NCI-H748 (cell line): ENCODE data around the gene TM2D1.
"Not testable (repeated sequence)": the region's sequence is repeated elsewhere in the genome, so short reads cannot be mapped to it uniquely, and the experiment has no call there.

Source experiments
- DNase-seq: peaks from one replicate; lab custom pipeline; 2025; ENCODE audit not compliant: unreplicated experiment; lab: John Stamatoyannopoulos, UW

Gene TM2D1

DNA sequence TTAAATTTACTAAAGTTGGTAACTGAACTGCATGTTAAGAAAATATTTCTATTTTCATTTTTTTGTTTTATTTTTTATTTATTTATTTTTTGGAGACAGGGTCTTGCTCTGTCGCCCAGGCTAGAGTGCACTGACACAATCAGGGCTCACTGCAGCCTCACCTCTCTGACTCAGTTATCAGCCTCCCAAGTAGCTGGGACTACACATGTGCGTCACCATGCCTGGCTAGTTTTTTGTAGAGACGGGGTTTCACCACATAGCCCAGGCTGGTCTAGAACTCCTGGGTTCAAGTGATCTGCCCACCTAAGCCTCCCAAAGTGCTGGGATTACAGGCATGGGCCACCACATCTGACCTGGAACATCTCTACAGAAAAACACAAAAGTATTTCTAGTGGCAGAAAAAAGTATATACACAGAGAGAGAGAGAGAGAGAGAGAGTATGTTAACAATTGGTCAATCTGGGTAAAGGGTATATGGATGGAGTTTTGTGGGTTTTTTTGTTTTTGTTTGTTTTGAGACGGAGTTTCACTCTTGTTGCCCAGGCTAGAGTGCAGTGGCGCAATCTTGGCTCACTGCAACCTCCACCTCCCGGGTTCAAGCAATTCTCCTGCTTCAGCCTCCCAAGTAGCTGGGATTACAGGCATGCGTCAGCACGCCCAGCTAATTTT is 5.8 kb downstream of the TM2D1 start:
- DNase-seq, result not testable (repeated sequence)

DNA sequence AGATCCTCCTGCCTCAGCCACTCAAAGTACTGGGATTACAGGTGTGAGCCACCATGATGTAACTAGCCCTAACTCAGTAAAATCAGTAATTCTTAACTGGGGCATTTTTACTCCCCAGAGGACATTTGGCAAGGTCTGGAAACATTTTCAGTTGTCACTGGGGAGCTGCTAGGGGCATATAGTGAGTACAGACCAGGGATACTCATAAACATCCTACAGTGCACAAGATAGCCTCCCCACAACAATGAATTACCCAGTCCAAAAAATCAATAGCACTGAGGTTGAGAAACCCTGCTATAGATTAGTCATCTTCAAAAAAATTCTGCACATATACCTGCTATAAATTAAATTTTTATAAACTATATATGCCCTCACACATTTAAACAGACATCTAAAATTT is 13.0 kb downstream of the TM2D1 start:
- DNase-seq, result no peak

DNA sequence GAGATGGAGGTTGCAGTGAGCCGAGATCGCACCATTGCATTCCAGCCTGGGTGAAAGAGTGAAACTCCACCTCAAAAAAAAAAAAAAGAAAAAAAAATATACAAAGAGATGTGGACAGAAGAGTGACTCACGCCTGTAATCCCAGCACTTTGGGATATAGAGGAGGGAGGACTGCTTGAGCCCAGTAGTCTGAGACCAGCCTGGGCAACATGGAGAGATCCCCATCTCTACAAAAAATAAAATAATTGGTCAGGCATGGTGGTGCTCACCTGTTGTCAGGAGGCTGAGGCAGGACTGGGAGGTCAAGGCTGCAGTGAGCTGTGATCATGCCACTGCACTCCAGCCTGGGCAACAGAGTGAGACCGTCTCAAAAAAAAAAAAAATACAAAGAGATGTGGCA is 13.7 kb downstream of the TM2D1 start:
- DNase-seq, result not testable (repeated sequence)

DNA sequence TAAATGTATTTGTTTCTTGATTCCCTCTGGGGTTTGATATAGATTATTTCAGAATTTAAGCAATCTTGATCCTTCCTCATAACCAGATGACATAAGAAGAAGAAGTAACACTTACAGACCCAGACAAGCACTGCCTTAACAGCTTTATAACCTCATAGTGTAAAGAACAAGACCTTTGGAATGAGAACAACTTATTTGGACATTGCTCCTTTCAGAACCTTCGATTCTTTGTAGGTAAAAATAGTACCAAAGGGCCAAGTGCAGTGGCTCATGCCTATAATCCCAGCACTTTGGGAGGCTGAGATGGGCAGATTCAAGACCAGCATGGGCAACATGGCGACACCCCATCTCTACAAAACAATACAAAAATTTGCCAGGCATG is 15.0 kb downstream of the TM2D1 start:
- DNase-seq, result no peak

DNA sequence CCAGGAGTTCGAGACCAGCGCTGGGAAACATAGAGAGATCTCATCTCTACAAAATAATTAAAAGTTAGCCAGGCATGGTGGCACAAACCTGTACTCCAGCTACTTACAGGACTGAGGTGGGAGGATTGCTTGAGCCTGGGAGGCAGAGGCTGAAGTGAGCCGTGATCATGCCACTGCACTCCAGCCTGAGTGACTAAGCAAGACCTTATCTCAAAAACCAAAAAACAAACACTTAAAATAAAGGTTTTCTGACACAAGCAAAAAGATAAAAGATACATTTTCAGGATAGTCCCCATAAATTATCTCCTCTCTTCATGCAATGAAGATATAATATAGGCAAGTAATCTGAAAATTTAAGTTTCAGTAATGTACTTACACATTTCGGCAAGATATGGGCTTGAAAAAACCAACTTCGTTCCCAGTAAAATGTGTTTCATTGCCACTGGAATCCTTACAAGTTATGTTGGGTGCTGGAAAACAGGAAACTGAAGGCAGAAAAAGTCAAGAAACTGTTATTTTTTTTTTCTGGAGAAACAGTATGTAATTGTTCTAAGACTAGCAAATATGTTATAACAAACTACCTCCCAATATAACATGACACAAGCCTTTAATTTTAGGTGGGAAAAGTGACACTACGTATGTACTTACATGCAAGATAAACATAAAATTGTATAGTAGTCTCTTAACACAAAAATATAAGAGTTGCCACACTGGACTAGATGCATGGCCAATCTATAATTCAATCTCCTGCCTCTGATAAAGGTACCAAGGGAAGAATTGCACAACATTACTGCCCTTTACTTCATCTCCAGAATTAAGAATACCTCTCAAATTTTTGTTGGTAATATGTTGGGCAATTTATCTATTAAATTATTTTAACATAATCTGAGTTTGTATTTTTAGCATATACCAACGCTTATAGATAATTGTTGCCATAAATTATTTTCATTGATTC is 15.7 kb downstream of the TM2D1 start:
- no peak for DNase-seq

DNA sequence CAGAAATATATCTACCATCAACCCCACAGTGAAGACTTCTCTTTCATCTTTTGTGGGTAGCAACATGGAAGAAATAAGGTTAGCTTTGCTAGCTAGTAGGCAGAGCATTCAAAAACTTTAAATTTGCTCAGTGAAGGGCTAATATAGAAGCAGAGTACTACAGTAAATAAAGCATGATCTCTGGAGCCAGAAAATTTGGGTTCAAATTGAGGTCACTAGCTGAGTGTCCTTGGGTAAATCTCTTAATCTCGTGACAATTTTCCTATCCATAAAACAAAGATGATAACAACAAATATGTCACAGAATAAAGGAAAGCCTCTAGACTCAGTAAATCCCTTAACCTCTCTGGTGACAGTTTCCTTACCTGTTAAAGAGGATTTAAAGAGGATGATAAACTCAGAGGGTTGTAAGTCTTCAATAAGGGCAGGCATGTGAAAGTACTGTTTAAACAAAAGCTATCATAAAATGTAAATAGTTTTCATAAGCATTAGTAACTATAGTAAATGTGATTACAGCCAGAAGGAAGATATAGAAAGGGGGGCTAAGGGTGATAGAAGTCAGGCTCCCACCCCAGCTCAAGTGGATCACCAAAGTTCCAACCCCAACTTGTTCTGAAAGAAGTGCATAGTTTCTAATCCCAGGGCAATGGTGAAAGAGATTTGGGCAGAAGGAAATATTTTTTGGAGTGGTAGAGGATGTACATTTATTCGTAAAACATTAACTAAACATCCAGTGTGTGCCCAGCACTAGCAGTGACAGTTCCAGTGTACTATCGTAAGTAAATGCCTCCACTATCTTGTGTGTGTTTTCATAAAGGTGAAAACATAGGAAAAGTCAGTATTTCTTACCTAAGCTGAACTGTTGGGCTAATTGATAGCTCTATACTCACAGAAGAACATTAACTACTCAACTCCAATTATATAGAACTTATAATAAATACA is 24.8 kb downstream of the TM2D1 start:
- no peak for DNase-seq

DNA sequence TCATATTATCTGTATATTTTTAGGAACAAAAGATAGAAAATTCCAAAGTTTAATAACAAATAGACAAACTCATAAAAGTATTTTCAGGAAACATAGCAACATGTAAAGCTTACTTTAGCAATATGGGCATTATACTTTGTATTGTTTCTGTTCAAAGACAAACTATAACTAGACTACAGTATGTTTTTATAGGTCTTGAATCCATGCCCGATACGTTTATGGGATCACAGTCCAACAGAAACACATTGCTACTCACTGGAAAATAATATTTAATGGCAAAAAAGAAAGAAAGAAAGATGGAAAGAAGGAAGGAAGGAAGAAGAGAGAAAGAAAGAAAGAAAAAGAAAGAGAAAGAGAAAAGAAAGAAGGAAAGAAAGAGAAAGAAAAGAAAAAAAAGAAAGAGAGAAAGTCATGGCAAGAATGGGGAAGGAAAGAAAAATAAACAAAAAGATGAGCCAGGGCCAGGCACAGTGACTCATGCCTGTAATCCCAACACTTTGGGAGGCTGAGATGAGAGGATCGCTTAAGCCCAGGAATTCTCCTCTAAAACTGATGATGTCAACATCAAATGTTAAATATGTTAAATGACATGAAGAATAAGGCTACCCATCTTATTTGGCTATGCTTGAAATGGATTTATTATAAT is 32.7 kb downstream of the TM2D1 start:
- DNase-seq, result no peak

DNA sequence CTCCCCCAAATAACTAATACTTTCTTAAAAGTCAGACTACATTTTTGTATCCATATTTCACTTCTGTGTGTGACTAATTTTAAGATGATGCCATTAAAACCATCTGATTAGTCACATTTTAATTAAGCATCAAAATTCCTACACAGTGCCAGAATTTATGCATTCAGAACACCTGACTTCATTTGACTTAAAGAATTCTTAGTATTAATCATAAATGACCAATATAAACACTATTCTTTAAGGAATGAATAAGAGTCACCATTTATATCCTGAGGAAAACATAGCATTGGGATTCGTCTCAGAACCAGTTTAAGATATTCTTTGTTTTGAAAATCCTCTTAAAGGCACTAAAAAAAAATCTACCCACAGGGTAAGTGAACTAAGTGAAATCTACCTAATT is 37.0 kb downstream of the TM2D1 start:
- no peak for DNase-seq

DNA sequence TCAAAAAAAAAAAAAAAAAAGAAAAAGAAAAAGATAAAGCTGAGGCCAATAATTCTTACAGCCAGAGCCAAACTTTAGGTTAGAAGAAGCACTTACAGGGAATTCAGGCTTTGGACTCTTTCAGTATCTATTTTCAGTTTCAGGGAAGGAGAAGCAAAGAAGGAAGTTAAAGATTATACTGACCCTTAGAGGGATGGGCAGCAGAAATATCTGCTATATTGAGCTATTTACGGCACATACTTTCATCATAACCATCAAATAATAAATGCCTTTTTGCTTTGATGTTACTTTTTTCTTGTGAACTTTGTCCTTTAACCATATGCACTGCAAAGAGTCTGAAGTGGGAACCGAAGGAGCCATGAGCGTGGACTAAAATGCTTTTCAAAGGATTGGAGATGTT is 42.0 kb downstream of the TM2D1 start:
- no peak for DNase-seq

DNA sequence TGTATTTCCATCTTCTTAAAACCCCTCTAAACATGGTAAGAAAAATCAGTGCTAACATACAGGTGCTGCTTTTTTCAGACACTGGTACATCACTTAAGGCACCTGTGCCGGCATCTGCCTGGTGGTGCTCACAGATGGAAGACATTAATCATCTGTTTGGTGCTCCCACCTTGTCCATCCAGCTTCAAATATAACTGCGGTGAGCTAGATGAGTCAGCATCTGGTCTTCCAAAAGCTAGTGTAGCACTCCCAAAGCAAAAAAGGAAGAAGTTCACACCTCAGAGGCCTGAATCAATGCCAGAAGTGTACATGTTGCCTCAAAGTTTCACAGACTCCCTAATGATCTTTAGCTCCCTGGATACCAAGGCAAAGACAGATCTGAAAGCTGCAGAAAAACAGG is 44.4 kb downstream of the TM2D1 start:
- DNase-seq, result no peak

DNA sequence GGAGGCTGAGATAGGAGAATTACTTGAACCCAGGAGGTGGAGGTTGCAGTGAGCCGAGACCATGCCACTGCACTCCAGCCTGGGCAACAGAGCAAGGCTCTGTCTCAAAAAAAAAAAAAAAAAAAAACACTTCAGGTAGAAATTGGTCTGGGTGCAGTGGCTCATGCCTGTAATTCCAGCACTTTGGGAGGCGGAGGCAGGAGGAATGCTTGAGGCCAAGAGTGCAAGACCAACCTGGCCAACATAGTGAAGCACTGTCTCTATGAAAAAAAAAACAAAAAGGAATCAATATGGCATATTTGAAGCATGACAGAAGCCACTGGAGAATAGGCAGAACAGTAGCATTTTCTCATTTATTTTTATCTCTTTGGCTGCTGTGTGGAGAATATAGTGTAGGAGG is 48.1 kb downstream of the TM2D1 start:
- not testable (repeated sequence) for DNase-seq

DNA sequence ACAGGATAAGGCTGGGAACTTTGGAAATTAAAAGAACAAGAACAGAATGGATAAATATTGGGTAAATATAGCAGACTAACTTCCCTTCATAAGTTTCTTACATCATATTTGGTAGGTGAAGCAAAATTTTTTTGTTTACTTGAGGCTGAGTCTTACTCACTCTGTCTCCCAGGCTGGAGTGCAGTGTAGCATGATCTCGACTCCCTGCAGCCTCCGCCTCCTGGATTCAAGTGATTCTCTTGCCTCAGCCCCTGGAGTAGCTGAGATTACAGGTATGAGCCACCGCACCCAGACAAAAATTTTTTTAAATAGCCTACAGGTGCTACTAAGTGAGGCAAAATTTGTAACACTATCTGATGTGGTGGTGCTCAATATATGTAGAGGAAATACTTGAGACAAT is 50.7 kb downstream of the TM2D1 start:
- DNase-seq, result no peak

DNA sequence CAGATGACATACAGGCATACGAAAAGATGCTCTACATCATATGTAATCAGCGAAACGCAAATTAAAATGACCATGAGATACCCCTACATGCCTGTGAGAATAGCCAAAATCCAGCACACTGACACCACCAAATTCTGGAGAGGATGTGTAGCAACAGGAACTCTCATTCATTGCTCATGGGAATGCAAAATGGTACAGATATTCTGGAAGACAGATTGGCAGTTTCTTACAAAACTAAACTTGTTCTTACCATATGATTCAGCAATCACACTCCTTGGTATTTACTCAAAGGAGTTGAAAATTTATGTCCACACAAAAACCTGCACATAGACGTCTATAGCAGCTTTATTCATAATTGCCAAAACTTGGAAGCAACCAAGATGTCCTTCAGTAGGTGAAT is 52.6 kb downstream of the TM2D1 start:
- DNase-seq, result no peak

DNA sequence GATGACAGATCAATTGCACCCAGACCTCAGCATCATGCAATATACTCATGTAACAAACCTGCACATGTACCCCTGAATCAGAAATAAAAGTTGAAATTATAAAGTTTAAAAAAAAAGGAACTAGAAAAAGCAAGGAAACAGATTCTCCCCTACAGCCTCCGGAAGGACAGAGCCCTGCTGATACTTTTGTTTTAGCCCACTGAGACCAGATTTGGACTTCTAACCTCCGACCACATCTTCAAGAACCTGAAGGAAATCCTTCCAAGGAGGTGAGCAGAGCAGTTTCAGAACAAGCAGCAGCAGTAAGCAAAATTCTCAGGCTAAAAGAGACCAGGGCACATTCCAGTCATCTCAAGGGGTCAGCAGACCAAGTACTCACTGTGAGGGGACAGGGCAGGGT is 54.5 kb downstream of the TM2D1 start:
- DNase-seq, result no peak

DNA sequence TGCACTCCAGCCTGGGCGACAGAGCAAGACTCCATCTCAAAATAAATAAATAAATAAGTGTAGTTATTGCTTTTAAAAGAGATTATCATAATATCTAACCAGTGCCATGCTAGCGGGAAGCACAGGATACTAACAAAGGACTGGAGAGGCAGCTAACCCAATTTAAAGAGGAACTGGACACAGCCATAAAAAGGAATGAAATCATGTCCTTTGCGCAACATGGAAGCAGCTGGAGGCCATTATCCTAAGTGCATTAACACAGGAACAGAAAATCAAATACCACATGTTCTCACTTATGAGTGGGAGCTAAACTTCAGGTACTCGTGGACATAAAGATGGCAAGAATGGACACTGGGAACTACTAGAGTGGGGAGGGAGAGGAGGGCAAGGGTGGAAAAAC is 54.9 kb downstream of the TM2D1 start:
- no peak for DNase-seq

DNA sequence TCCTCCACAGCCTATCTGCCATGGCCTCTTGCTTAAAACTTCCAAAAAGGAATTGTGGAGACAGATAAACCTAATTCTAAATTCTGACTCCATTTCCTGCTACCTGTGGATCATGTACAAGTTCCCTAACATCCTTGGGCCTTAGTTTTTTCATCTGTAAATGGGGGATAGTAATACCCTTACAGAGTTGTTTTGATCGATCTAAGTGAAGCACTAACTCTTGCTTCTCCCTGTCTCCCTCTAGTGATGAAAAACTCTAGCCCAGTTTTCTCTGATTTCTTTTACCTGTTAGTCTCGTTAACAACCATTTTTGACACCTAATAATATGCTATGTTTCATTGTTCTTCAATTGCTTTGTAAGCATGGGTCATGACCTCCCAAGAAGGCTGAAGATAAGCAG is 65.9 kb downstream of the TM2D1 start:
- DNase-seq, result no peak

DNA sequence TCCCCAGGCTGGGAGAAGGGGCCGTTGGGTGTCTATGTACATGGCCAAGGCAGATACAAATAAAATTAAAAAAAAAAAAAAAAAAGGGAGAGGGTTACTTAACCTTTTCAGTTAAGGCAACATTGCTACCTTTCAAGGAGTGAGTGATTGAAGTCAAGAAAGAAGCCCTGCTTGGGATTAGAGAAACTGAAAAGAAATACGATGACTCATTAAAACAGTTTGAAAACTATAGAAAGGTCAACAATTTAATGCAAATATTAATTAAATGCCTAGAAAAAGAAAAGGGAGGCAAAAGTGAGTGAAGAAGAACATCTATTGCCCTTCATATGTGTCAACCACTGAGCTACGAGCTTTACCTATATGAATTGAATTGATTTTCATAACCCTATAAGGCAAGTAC is 69.5 kb downstream of the TM2D1 start:
- DNase-seq, result no peak

DNA sequence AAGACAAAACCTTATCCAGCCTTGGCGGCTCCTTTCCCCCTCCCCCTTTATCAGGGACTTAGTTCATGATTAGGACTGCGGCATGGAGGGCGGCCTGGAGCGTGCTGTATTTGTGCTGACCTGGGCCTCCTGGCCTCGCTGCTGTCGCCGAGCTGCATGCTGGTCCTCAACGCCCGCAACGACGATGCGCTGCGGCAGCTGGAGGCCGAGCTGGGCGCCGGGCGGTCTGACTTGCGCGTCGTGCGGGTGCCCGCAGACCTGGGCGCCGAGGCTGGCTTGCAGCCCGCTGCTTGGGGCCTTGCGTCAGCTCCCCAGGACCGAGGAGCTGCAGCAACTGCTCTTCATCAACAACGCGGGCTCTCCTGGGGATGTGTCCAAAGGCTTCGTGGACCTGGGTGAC is 70.9 kb downstream of the TM2D1 start:
- no peak for DNase-seq

DNA sequence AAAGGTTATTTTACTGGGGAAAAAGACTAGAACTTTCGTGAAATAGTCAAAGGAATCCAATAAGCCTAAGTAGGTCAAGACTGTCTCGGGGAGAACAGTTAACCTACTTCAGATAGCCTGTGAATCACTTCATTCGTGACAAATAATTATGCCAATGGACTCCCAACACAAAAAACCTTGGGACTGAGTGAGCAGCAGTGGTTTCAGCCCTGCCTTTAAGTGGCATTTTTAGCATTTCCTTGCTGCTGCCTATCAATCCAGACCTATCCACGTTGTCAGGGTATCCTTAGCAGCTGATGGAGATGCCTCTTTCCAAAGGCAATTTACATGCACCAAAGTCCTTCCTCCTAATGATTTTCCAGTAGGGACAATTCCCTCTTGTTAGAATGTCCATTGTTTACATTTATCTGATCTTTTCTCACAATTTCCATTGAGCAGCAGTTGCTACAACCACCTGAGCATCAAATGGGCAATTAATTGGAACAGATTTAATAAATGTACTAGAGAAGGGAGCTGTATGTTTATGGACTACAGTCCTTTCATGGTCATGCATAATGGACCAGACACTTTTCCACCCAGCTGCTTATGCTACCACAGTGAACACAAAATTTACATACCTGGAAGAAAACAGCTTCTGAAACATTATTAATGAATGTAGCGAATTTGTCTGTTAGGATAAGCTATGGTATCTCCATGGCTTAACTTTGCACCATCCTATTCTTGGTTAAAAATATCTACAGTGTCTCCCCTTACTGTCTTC is 75.8 kb downstream of the TM2D1 start:
- no peak for DNase-seq

DNA sequence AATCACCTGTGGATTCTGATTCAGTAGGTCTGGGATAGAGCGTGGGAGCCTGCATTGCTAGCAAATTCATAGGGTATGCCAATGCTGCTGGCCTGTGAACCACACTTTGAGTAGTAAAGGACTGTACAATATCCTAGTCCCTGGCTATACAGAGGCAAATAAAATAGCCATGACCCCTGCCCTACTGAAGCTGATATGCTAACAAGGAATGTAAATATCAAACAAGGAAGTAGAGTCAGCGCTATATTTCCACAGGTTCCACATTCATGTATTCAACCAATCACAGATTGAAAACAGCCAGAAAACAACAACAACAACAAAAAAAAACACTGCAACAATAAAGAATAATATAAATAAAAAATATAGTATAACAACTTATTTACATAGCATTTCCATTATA is 77.8 kb downstream of the TM2D1 start:
- no peak for DNase-seq
